ENCODE measurements around the gene FNDC3B. TPM values are rescaled to one million over a fixed set of nuclear protein-coding genes. Genes with fewer than 3 reads are reported as not detected.
A peak's percentile ranks its signal among the peaks of the same experiment; 100 is the strongest.

FNDC3B gene
- total and polyA plus RNA-seq, 9 of the 15 experiments (the other 6 are each of a cell fraction or from before 2014, with no cell fraction given), result 7.0 to 35.8 (median 16.2) TPM

GRCh38 chr3:172039436-172040077 lies at the start of gene FNDC3B (continued):
- 0 out of 2 replicates have a peak, but pooled peaks have one; percentile 14 for TF ChIP-seq ZNF143 (CRISPR knock-in tag; IDR thresholded peaks at IDR 0.05)
- TF ChIP-seq MCM7 (IDR thresholded peaks at IDR 0.05), result no peak
- peak in 1 of 2 experiments; percentile 57; a peak in 2 of 4 replicates for TF ChIP-seq MAZ (CRISPR knock-in tag; conservative IDR thresholded peaks at IDR 0.05 in 1 of 2, IDR thresholded peaks at IDR 0.05 in 1 of 2)
- TF ChIP-seq ATF1 (CRISPR knock-in tag; IDR thresholded peaks at IDR 0.05), result no peak
- peak; percentile 87 for TF ChIP-seq ATF1 (tag; IDR thresholded peaks at IDR 0.05)
- peak; percentile 95 for TF ChIP-seq SP1 (CRISPR knock-in tag; IDR thresholded peaks at IDR 0.05)
- TF ChIP-seq RBFOX2 (IDR thresholded peaks at IDR 0.05; ENCODE audit: low read depth, low read length), result peak; percentile 86
- 0 out of 2 replicates have a peak, but pooled peaks have one; percentile 4 for TF ChIP-seq ZNF609 (CRISPR knock-in tag; IDR thresholded peaks at IDR 0.05; ENCODE audit: borderline replicate concordance)
- 0 out of 2 replicates have a peak, but pooled peaks have one; percentile 63 for TF ChIP-seq ZNF766 (CRISPR knock-in tag; conservative IDR thresholded peaks at IDR 0.05)
- TF ChIP-seq ARID4B (CRISPR knock-in tag; IDR thresholded peaks at IDR 0.05), result peak; percentile 70; the same call in 1 of the 2 replicates
- TF ChIP-seq RFX1 (IDR thresholded peaks at IDR 0.05), result no peak
- no peak for TF ChIP-seq ZBTB26 (CRISPR knock-in tag; IDR thresholded peaks at IDR 0.05)
- no peak for TF ChIP-seq PML (IDR thresholded peaks at IDR 0.05; ENCODE audit: low read length)
- TF ChIP-seq HDAC6 (IDR thresholded peaks at IDR 0.05; ENCODE audit: low read depth, low read length), result no peak
- no peak for TF ChIP-seq HOXB6 (CRISPR knock-in tag; IDR thresholded peaks at IDR 0.05; ENCODE audit: borderline replicate concordance)
- peak; percentile 52 for TF ChIP-seq MEIS2 (IDR thresholded peaks at IDR 0.05; ENCODE audit: partially characterized antibody)
- TF ChIP-seq LARP7 (IDR thresholded peaks at IDR 0.05), result no peak
- no peak for TF ChIP-seq ZNF785 (CRISPR knock-in tag; IDR thresholded peaks at IDR 0.05)
- TF ChIP-seq CREM (IDR thresholded peaks at IDR 0.05; ENCODE audit: low read depth), result peak; percentile 82
